Panc1 (cell line): Measurements from ENCODE around the gene C11orf54. TPM values are rescaled to one million over a fixed set of nuclear protein-coding genes. Genes with fewer than 3 reads are reported as not detected.

Source experiments
- ATAC-seq: fragments of 200-7000 bp; cut with Tn5 transposase; 2 replicates; pipeline ENCODE4 v1.9.1; 2020; ENCODE audit warnings: mild to moderate bottlenecking, moderate library complexity
- BruUV-seq: library from RNA; stranded (reverse); fragments of 400-500 nt; replicated peaks from 2 replicates; lab custom pipeline; 2021; lab: Mats Ljungman, UMichigan
- CTCF ChIA-PET: fragments of 300-600 bp; sonication (Branson Sonifier 250); formaldehyde crosslinking; loops from one replicate; lab custom pipeline; 2022; ENCODE audit warnings: antibody characterized with exemption; lab: Charles Lee
- POLR2A ChIA-PET: fragments of 300-600 bp; sonication (Branson Sonifier 250); formaldehyde crosslinking; loops from one replicate; lab custom pipeline; 2022; ENCODE audit warnings: antibody characterized with exemption; lab: Charles Lee
- DNase-seq: peaks from one replicate; pipeline ENCODE4 v3.0.0-alpha.2; 2010; ENCODE audit warnings: low read depth, low spot score
- H3K27ac ChIP-seq: 2 replicates; pipeline ENCODE4 v1.5.1; 2011; ENCODE audit warnings: mild to moderate bottlenecking, low read length, inconsistent platforms
- H3K27me3 ChIP-seq: fragments of 200-500 bp; sonication (Bioruptor generic); 2 replicates; pipeline ENCODE4 v1.6.0; 2014; ENCODE audit warnings: low read length, inconsistent platforms; ENCODE audit not compliant: control insufficient read depth, insufficient read depth
- H3K36me3 ChIP-seq: fragments of 200-500 bp; sonication (Bioruptor generic); 2 replicates; pipeline ENCODE4 v1.5.1; 2014; ENCODE audit warnings: inconsistent platforms, mild to moderate bottlenecking, low read length, moderate library complexity; ENCODE audit not compliant: control insufficient read depth, insufficient read depth
- H3K4me1 ChIP-seq: 2 replicates; pipeline ENCODE4 v1.5.1; 2011; ENCODE audit warnings: inconsistent platforms, mild to moderate bottlenecking, low read length, moderate library complexity; ENCODE audit not compliant: control insufficient read depth, insufficient read depth
- H3K4me3 ChIP-seq, 2 experiments: 2 replicates each; pipeline ENCODE4 v1.5.1; 2011 to 2012; ENCODE audit warnings: low read depth in 2 of 2, low read length in 2 of 2, mild to moderate bottlenecking in 2 of 2, inconsistent platforms in 1 of 2, moderate library complexity in 1 of 2
- H3K9me3 ChIP-seq: fragments of 200-500 bp; sonication (Bioruptor generic); 2 replicates; pipeline ENCODE4 v1.5.1; 2014; ENCODE audit warnings: low read depth, mild to moderate bottlenecking, inconsistent platforms, low read length, moderate library complexity; ENCODE audit not compliant: control insufficient read depth, insufficient read depth
- POLR2AphosphoS5 ChIP-seq: IDR thresholded peaks from 2 replicates; pipeline ENCODE4 v1.6.1; 2012; ENCODE audit warnings: mild to moderate bottlenecking, low read depth, low read length, moderate library complexity
- REST ChIP-seq, 2 experiments: IDR thresholded peaks; 2 replicates each; pipeline ENCODE4 v1.6.1; 2011 to 2012; ENCODE audit warnings: low read depth in 2 of 2, control low read depth in 1 of 2, low read length in 1 of 2, mild to moderate bottlenecking in 1 of 2, moderate library complexity in 1 of 2; ENCODE audit not compliant: insufficient read depth in 1 of 2
- SIN3A ChIP-seq: IDR thresholded peaks from 2 replicates; pipeline ENCODE4 v1.6.1; 2012; ENCODE audit warnings: low read depth, mild to moderate bottlenecking, low read length, moderate library complexity, borderline replicate concordance; ENCODE audit not compliant: insufficient read depth
- TCF7L2 ChIP-seq: IDR thresholded peaks from 2 replicates; pipeline ENCODE4 v1.6.1; 2011; ENCODE audit warnings: mild to moderate bottlenecking, low read depth, low read length, inconsistent platforms
- in situ Hi-C: cut with HindIII; loops from 2 replicates; pipeline ENCODE4 v1.10.0; 2016; ENCODE audit warnings: low sequenced_read_pairs, low pct_unique_long_range_greater_than_20kb
- intact Hi-C: fragments of 100-400 bp; cut with micrococcal nuclease; formaldehyde crosslinking; loops from one replicate; pipeline ENCODE4 v1.10.0; 2022; ENCODE audit not compliant: unreplicated experiment
- total RNA-seq: library from RNA; stranded (reverse); gene quantifications from one replicate; pipeline ENCODE4 v1.2.1, GENCODE V29; 2021; ENCODE audit not compliant: unreplicated experiment
- TF ChIP-seq, protein P1 (sequence below): fragments of 450-650 bp; IDR thresholded peaks from 2 replicates; pipeline ENCODE4 v1.5.1; 2017; ENCODE audit warnings: mild to moderate bottlenecking

The C11orf54 gene
- total RNA-seq, 1 experiment from 2014 or later, result 31.0 TPM

GRCh38 chr11:93712678-93713077 is 28.8 kb upstream of the C11orf54 start:
- Histone ChIP-seq H3K9me3 (no peaks in the 10 kb centered on the region), H3K4me3 (no peak overlapping the region), H3K4me1 (no peaks in the 10 kb centered on the region), H3K27me3 (no peaks in the 10 kb centered on the region), H3K36me3 (no peaks in the 10 kb centered on the region), H3K27ac (no peak overlapping the region)
- ATAC-seq (no peak), DNase-seq (no peak)
- BruUV-seq, result no TSS peak
- POLR2A ChIA-PET, result interaction anchor here (0.6 kb wide), 1 partner anchor 78 kb away, joined by 3 read pairs; no protein-coding TSS in a partner anchor
- intact Hi-C loops (no loop called here), in situ Hi-C loops (no loop called here)
- CTCF ChIA-PET, result no interaction called here
- TF ChIP-seq TCF7L2 (no peak), SIN3A (no peak)
- TF ChIP-seq, protein P1, sequence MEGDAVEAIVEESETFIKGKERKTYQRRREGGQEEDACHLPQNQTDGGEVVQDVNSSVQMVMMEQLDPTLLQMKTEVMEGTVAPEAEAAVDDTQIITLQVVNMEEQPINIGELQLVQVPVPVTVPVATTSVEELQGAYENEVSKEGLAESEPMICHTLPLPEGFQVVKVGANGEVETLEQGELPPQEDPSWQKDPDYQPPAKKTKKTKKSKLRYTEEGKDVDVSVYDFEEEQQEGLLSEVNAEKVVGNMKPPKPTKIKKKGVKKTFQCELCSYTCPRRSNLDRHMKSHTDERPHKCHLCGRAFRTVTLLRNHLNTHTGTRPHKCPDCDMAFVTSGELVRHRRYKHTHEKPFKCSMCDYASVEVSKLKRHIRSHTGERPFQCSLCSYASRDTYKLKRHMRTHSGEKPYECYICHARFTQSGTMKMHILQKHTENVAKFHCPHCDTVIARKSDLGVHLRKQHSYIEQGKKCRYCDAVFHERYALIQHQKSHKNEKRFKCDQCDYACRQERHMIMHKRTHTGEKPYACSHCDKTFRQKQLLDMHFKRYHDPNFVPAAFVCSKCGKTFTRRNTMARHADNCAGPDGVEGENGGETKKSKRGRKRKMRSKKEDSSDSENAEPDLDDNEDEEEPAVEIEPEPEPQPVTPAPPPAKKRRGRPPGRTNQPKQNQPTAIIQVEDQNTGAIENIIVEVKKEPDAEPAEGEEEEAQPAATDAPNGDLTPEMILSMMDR, result no peak

GRCh38 chr11:93715797-93716396 is 25.6 kb upstream of the C11orf54 start:
- Histone ChIP-seq H3K4me3 (no peak overlapping the region), H3K27ac (no peak overlapping the region), H3K4me1 (no peaks in the 10 kb centered on the region), H3K36me3 (no peaks in the 10 kb centered on the region), H3K27me3 (no peaks in the 10 kb centered on the region), H3K9me3 (no peaks in the 10 kb centered on the region)
- POLR2A ChIA-PET, result no interaction called here
- CTCF ChIA-PET, result no interaction called here
- no peak for ATAC-seq
- TF ChIP-seq SIN3A (no peak), REST (IDR thresholded peaks at IDR 0.05; ENCODE audit: insufficient read depth in 1 of 2, low read depth in 2 of 2, low read length in 1 of 2) (no peak), POLR2AphosphoS5 (no peak), TCF7L2 (no peak)
- TF ChIP-seq, protein P1, result no peak
- intact Hi-C loops, result no loop called here
- DNase-seq, result no peak
- in situ Hi-C loops, result no loop called here
- no TSS peak for BruUV-seq
